Thyroid gland (tissue), 4 donors: ENCODE measurements around the gene RELA.
"Not testable (repeated sequence)": the region's sequence is repeated elsewhere in the genome, so short reads cannot be mapped to it uniquely, and the experiment has no call there.

Experiments
- CTCF ChIP-seq, 6 experiments: fragments of 200-600 bp in 3 of 6; fragments of 450-650 bp in 3 of 6; sonication (generic) in 3 of 6; IDR thresholded peaks; one replicate each; pipeline ENCODE4 v1.5.1; 2016 to 2019; ENCODE audit warnings: antibody characterized with exemption in 6 of 6, mild to moderate bottlenecking in 2 of 6, inconsistent platforms in 1 of 6, moderate library complexity in 1 of 6
- POLR2A ChIP-seq, 2 donors: fragments of 450-650 bp; IDR thresholded peaks; one replicate each; pipeline ENCODE4 v1.6.1; 2017; ENCODE audit warnings: antibody characterized with exemption in 2 of 2, mild to moderate bottlenecking in 2 of 2, moderate library complexity in 1 of 2

- not testable (repeated sequence) for TF ChIP-seq CTCF, POLR2A (IDR thresholded peaks at IDR 0.05)
Observed at GRCh38 chr11:65707002-65707401, 44.3 kb upstream of the RELA start.
